MM.1S (cell line): ENCODE measurements around the gene SETBP1.

Experiments
- CTCF ChIP-seq: fragments of 300-600 bp; sonication (generic); IDR thresholded peaks from 2 replicates; pipeline ENCODE4 v1.5.1; 2016; ENCODE audit warnings: antibody characterized with exemption, low read length, mixed read lengths
- EZH2 ChIP-seq: fragments of 300-600 bp; sonication (generic); optimal IDR thresholded peaks from 2 replicates; pipeline ENCODE3; 2017; ENCODE audit warnings: low read depth, mild to moderate bottlenecking, antibody characterized with exemption, low read length, mixed read lengths

- no peak for TF ChIP-seq CTCF
- TF ChIP-seq EZH2, result no peak
Measured at GRCh38 chr18:44958040-44958439, 277.4 kb downstream of the SETBP1 start.
